CD4-positive, alpha-beta memory T cell (primary cell): ENCODE measurements around the gene SMOC1. TPM values are rescaled to one million over a fixed set of nuclear protein-coding genes. Genes with fewer than 3 reads are reported as not detected.

Source experiments
- CTCF ChIA-PET: fragments of 350-600 bp; sonication (Branson Sonifier 250); formaldehyde crosslinking; loops from one replicate; lab custom pipeline; 2021; ENCODE audit warnings: inconsistent platforms; ENCODE audit not compliant: partially characterized antibody; lab: Charles Lee
- POLR2A ChIA-PET: fragments of 350-600 bp; sonication (Branson Sonifier 250); formaldehyde crosslinking; loops from one replicate; lab custom pipeline; 2021; ENCODE audit not compliant: partially characterized antibody; lab: Charles Lee
- DNase-seq, 5 donors: peaks; one replicate each; pipeline versions ENCODE4 v3.0.0 to v3.0.0-alpha.2; 2020 to 2022; ENCODE audit warnings: mixed read lengths in 1 of 5
- H3K27ac ChIP-seq: one replicate; pipeline ENCODE4 v1.7.0; 2013; ENCODE audit warnings: low read depth, low read length
- H3K27me3 ChIP-seq: 2 replicates; pipeline ENCODE4 v1.7.0; 2013; ENCODE audit warnings: mild to moderate bottlenecking, low read length, moderate library complexity; ENCODE audit not compliant: insufficient read depth
- H3K36me3 ChIP-seq: 2 replicates; pipeline ENCODE4 v1.7.0; 2013; ENCODE audit warnings: mild to moderate bottlenecking, low read length, moderate library complexity; ENCODE audit not compliant: insufficient read depth
- H3K4me1 ChIP-seq: 2 replicates; pipeline ENCODE4 v1.7.0; 2013; ENCODE audit warnings: mild to moderate bottlenecking, low read length, moderate library complexity; ENCODE audit not compliant: insufficient read depth
- H3K4me3 ChIP-seq, 2 donors: one replicate each; pipeline ENCODE4 v1.7.0; 2013; ENCODE audit warnings: low read length in 2 of 2, mild to moderate bottlenecking in 1 of 2
- H3K9me3 ChIP-seq, 2 donors: one replicate each; pipeline ENCODE4 v1.7.0; 2013; ENCODE audit warnings: low read length in 2 of 2, control low read depth in 1 of 2; ENCODE audit not compliant: control insufficient read depth in 1 of 2
- H3K27ac Mint-ChIP-seq, 7 donors: one replicate each; pipeline ENCODE4 v1.8.0; 2020 to 2021; ENCODE audit warnings: mixed read lengths in 7 of 7, mild to moderate bottlenecking in 6 of 7, inconsistent platforms in 3 of 7, moderate library complexity in 3 of 7
- H3K27me3 Mint-ChIP-seq, 2 donors: one replicate each; pipeline ENCODE4 v1.8.0; 2020 to 2021; ENCODE audit warnings: mixed read lengths in 2 of 2
- H3K36me3 Mint-ChIP-seq, 2 donors: one replicate each; pipeline ENCODE4 v1.8.0; 2020 to 2021; ENCODE audit warnings: mixed read lengths in 2 of 2, inconsistent platforms in 1 of 2, mild to moderate bottlenecking in 1 of 2
- H3K4me1 Mint-ChIP-seq, 4 donors: one replicate each; pipeline ENCODE4 v1.8.0; 2020 to 2021; ENCODE audit warnings: mixed read lengths in 4 of 4, mild to moderate bottlenecking in 1 of 4
- H3K4me3 Mint-ChIP-seq, 8 donors: one replicate each; pipeline ENCODE4 v1.8.0; 2020 to 2021; ENCODE audit warnings: mixed read lengths in 8 of 8, mild to moderate bottlenecking in 7 of 8, moderate library complexity in 6 of 8, inconsistent platforms in 3 of 8
- H3K9me3 Mint-ChIP-seq, 8 donors: one replicate each; pipeline ENCODE4 v1.8.0; 2020 to 2021; ENCODE audit warnings: mixed read lengths in 8 of 8, mild to moderate bottlenecking in 5 of 8, inconsistent platforms in 3 of 8, moderate library complexity in 1 of 8
- intact Hi-C: fragments of 100-400 bp; cut with micrococcal nuclease; formaldehyde crosslinking; loops from one replicate; pipeline ENCODE4 v1.15.1; 2023
- polyA plus RNA-seq, 2 donors: library from polyadenylated mRNA; unstranded; fragments of 300-500 nt; fragmentation: Illumina TruSeq; gene quantifications; one replicate each; pipeline ENCODE4 v1.2.3, GENCODE V29; 2021
- total RNA-seq, 2 experiments: library from RNA; stranded (reverse); gene quantifications; one replicate each; pipeline ENCODE4 v1.2.3, GENCODE V29; 2021

SMOC1 gene
- total and polyA plus RNA-seq, 4 experiments from 2014 or later = not detected

DNA sequence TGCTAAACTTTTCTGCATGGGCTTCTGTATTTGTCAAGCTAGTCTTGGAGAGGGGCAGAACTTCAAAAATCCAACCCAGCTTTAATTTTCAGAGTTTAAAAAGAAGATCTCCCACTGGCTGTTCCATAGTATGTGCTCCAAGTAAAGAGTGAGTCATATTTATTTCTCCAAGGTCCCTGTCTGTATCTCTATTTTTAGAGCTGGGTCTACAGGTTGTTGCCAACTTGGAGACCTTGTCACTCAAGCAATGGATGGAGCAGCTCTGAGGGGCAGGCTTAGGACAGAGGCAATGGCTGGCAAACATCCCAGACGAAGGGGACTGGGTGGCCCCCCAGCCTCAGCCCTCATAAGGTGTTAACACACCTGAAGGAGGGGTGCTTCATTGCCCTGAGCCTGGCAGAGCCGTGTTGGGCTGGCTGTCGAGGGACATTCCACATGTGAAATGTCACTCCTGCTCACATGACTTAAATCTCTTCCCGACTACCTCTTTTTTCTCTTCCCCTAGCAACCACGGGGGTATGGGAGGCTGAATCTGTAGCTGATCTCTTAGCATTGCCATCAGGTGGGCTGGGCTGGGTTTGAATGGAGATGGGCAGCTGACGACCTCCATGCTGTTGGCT, 103.1 kb downstream of the SMOC1 start:
- CTCF ChIA-PET = no interaction called here
- POLR2A ChIA-PET = no interaction called here
- Histone ChIP-seq H3K36me3 (no peaks in the 10 kb centered on the region), H3K27ac (no peak overlapping the region), H3K4me1 (no peaks in the 10 kb centered on the region), H3K4me3 (no peak overlapping the region), H3K27me3 (peaks cover 3% of the 10 kb centered on the region), H3K9me3 (no peaks in the 10 kb centered on the region)
- Mint-ChIP-seq H3K4me1 (peaks cover 0 to 3% (median 0%) of the 10 kb centered on the region in 4 donors), H3K9me3 (peaks cover 0 to 3% (median 0%) of the 10 kb centered on the region in 8 donors), H3K36me3 (no peaks in the 10 kb centered on the region), H3K4me3 (no peak overlapping the region), H3K27ac (no peak overlapping the region), H3K27me3 (peaks cover 12 to 18% of the 10 kb centered on the region in 2 donors)
- DNase-seq = no peak
- intact Hi-C loops = no loop called here

DNA sequence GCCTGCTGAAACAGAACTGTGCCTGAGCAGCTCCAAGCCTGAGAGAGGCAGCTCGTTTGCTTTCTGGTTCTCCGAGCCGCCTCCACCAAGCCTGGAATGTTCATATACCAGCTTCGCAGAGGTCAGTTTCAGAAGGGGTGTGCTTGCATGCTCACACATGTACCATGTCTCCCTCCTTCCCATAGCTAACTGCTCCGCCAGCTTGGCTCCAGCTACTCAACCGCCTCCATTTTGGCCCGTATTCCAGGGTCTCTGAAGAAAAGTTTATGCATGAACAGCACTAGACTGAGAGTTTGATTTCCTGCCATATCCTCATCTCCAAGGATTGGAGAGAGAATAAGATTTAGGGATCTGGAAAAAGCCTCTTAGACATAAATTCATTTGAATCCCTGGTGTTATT, 103.7 kb downstream of the SMOC1 start:
- H3K4me1 Mint-ChIP-seq = peaks cover 0 to 3% (median 0%) of the 10 kb centered on the region in 4 donors
- CTCF ChIA-PET = no interaction called here

DNA sequence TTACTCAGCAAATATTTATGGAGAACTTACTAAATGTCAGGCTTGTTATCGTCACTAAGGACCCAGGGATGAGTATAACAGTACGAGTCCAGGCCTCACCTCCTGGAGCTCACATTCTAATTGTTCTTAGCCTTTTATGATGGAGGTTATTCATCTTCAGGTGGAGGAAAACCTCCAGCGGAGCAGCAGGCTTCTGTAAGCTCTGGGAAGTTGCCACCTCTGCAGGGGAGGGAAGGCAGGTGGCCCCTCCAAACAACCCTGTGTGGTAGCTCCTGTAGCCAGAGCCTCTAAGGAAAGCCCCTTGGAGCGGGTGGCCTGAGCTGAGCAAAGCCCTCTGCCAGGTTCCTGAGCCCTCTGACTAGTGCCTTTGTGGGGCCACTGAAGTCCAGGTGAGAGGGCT, 104.1 kb downstream of the SMOC1 start:
- Mint-ChIP-seq H3K4me3 (no peak overlapping the region), H3K36me3 (no peaks in the 10 kb centered on the region), H3K27ac (no peak overlapping the region), H3K4me1 (peaks cover 0 to 3% (median 0%) of the 10 kb centered on the region in 4 donors), H3K9me3 (peaks cover 0 to 3% (median 0%) of the 10 kb centered on the region in 8 donors), H3K27me3 (peaks cover 11 to 16% of the 10 kb centered on the region in 2 donors)
- Histone ChIP-seq H3K27me3 (peaks cover 3% of the 10 kb centered on the region), H3K9me3 (no peaks in the 10 kb centered on the region), H3K27ac (no peak overlapping the region), H3K36me3 (no peaks in the 10 kb centered on the region), H3K4me3 (no peak overlapping the region), H3K4me1 (no peaks in the 10 kb centered on the region)
- POLR2A ChIA-PET = no interaction called here
- no peak for DNase-seq
- intact Hi-C loops = no loop called here
- CTCF ChIA-PET = no interaction called here

More for the DNA sequence above, 103.7 kb downstream of the SMOC1 start:
- no peak overlapping the region for H3K27ac Mint-ChIP-seq
- POLR2A ChIA-PET = no interaction called here
- no peak for DNase-seq
- intact Hi-C loops = no loop called here
- peaks cover 11 to 16% of the 10 kb centered on the region in 2 donors for H3K27me3 Mint-ChIP-seq
- H3K27ac ChIP-seq = no peak overlapping the region
- H3K4me3 Mint-ChIP-seq = no peak overlapping the region
- H3K36me3 Mint-ChIP-seq = no peaks in the 10 kb centered on the region
- H3K9me3 ChIP-seq = no peaks in the 10 kb centered on the region
- H3K27me3 ChIP-seq = peaks cover 3% of the 10 kb centered on the region
- no peak overlapping the region for H3K4me3 ChIP-seq
- H3K9me3 Mint-ChIP-seq = peaks cover 0 to 3% (median 0%) of the 10 kb centered on the region in 8 donors
- no peaks in the 10 kb centered on the region for H3K36me3 ChIP-seq
- H3K4me1 ChIP-seq = no peaks in the 10 kb centered on the region

DNA sequence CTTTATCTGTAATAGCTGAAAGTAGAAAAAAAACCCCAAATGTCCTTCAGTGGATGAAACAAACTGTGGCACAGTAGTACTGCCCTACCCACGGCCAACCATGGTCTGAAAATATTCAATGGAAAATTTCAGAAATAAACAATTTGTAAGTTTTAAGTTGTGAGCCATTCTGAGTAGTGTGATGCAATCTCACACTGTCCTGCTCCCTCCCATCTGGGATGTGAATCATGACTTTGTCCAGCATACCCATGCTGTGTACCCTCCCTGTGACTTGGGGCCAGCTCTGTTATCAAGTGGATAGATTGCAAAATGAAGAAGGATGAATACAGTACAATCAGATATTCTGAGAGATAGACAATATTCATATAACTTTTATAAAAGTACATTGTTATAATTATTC, 106.2 kb downstream of the SMOC1 start:
- Mint-ChIP-seq H3K4me1 (peaks cover 0 to 3% (median 0%) of the 10 kb centered on the region in 4 donors), H3K4me3 (no peak overlapping the region), H3K9me3 (peaks cover 0 to 3% (median 0%) of the 10 kb centered on the region in 8 donors), H3K27me3 (peaks cover 9 to 13% of the 10 kb centered on the region in 2 donors), H3K36me3 (no peaks in the 10 kb centered on the region), H3K27ac (no peak overlapping the region)
- intact Hi-C loops = no loop called here
- POLR2A ChIA-PET = no interaction called here
- Histone ChIP-seq H3K27ac (no peak overlapping the region), H3K4me1 (no peaks in the 10 kb centered on the region), H3K9me3 (no peaks in the 10 kb centered on the region), H3K36me3 (no peaks in the 10 kb centered on the region), H3K27me3 (no peaks in the 10 kb centered on the region), H3K4me3 (no peak overlapping the region)
- no peak for DNase-seq
- CTCF ChIA-PET = no interaction called here

DNA sequence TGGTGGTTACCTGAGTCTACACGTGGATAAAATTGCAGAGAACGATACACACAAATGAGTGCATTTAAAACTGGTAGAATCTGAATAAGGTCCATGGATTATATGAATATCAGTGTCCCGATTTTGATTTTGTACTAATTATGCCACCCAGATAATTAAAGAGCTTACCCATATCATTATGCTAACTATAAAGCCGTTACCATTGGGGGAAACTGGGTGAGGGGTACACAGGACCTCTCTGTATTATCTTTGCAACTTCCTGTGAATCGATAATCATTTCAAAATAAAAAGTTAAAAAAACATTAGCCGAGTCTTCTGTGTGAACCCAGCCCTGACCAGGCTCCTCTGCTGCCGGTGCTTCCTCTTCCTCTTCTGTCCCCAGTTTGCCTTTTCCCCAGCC, 107.1 kb downstream of the SMOC1 start:
- Histone ChIP-seq H3K36me3 (no peaks in the 10 kb centered on the region), H3K27ac (no peak overlapping the region), H3K27me3 (no peaks in the 10 kb centered on the region), H3K4me1 (no peaks in the 10 kb centered on the region), H3K4me3 (no peak overlapping the region), H3K9me3 (no peaks in the 10 kb centered on the region)
- ChIA-PET CTCF (no interaction called here), POLR2A (no interaction called here)
- Mint-ChIP-seq H3K4me1 (peaks cover 0 to 3% (median 0%) of the 10 kb centered on the region in 4 donors), H3K9me3 (peaks cover 0 to 3% (median 0%) of the 10 kb centered on the region in 8 donors), H3K27ac (no peak overlapping the region), H3K27me3 (peaks cover 8 to 14% of the 10 kb centered on the region in 2 donors), H3K4me3 (no peak overlapping the region), H3K36me3 (no peaks in the 10 kb centered on the region)
- DNase-seq = no peak
- intact Hi-C loops = no loop called here

DNA sequence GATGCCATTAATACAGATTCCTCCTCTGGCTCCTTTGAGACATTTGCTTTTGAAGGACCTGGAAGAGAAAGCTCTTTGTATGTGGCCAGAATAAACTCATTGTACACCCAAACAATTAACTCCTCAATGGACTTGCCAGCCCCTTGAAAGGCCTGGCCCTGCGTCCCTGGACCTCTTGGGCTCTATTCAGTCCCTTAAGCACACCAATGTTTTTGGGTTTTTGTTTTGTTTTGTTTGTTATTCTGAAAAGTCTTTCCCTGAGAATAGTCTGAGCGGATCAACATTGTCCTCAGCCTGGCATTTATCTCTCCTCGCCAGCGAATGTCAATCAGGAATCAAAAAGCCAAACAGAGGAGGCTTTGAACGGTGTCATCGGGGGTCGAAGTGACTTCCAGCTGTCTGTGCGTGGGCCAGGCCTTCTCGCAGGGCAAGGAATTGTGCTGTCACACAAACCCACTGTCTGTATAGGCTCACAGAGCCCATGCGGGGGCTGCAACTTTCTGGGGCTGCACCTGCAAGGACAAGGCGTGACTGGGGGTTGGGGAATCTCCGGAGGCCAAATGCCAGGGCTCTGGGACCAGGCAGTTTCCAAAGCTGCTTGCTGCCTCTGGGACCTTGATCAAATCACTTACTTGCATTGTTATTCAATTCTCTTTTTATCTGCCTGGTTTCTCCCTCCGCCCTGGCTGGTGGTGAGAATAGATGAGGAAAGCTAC, 108.3 kb downstream of the SMOC1 start:
- intact Hi-C loops = no loop called here
- ChIA-PET POLR2A (no interaction called here), CTCF (no interaction called here)
- Histone ChIP-seq H3K36me3 (no peaks in the 10 kb centered on the region), H3K27ac (no peak overlapping the region), H3K4me1 (no peaks in the 10 kb centered on the region), H3K4me3 (no peak overlapping the region), H3K27me3 (no peaks in the 10 kb centered on the region), H3K9me3 (no peaks in the 10 kb centered on the region)
- no peak for DNase-seq
- no peaks in the 10 kb centered on the region for H3K36me3 Mint-ChIP-seq
- H3K4me1 Mint-ChIP-seq = peaks cover 0 to 3% (median 0%) of the 10 kb centered on the region in 4 donors
- no peak overlapping the region for H3K27ac Mint-ChIP-seq
- H3K9me3 Mint-ChIP-seq = peaks cover 0 to 3% (median 0%) of the 10 kb centered on the region in 8 donors
- H3K4me3 Mint-ChIP-seq = no peak overlapping the region
- H3K27me3 Mint-ChIP-seq = peaks cover 7 to 12% of the 10 kb centered on the region in 2 donors

DNA sequence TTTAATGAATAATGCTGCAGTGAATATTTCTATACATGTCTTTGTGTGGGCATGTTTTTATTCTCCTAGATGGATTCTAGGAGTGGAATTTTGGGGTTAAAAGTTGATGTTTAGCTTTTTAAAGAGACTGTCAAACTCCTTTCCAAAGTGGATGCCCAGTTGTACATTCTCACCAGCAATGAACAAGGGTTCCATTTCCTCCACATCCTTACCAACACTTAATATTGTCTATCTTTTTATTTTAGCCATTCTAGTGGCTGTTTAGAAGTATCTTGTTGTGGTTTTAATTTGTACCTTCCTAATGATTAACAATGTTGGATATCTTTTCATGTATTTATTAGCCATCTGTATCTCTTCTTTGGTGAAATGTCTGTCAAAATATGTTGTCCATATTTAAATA, 109.8 kb downstream of the SMOC1 start:
- ChIA-PET CTCF (no interaction called here), POLR2A (no interaction called here)
- Histone ChIP-seq H3K36me3 (no peaks in the 10 kb centered on the region), H3K27me3 (no peaks in the 10 kb centered on the region), H3K9me3 (no peaks in the 10 kb centered on the region), H3K4me3 (no peak overlapping the region), H3K4me1 (no peaks in the 10 kb centered on the region), H3K27ac (no peak overlapping the region)
- H3K27me3 Mint-ChIP-seq = peaks cover 7 to 15% of the 10 kb centered on the region in 2 donors
- H3K36me3 Mint-ChIP-seq = no peaks in the 10 kb centered on the region
- DNase-seq = no peak
- H3K27ac Mint-ChIP-seq = no peak overlapping the region
- H3K9me3 Mint-ChIP-seq = peaks cover 0 to 5% (median 0%) of the 10 kb centered on the region in 8 donors
- intact Hi-C loops = no loop called here
- peaks cover 0 to 3% (median 0%) of the 10 kb centered on the region in 4 donors for H3K4me1 Mint-ChIP-seq
- no peak overlapping the region for H3K4me3 Mint-ChIP-seq
